OCI-M2 (cell line): Measurements from ENCODE around the gene CCDC102B.
"Not testable (repeated sequence)": the region's sequence is repeated elsewhere in the genome, so short reads cannot be mapped to it uniquely, and the experiment has no call there.

Experiments used
- DNase-seq: peaks from one replicate; lab custom pipeline; 2025; ENCODE audit not compliant: unreplicated experiment; lab: John Stamatoyannopoulos, UW

CCDC102B gene

GRCh38 chr18:68897286-68897685, 99.4 kb downstream of the CCDC102B start:
- no peak for DNase-seq

GRCh38 chr18:68909579-68909978, 111.7 kb downstream of the CCDC102B start:
- no peak for DNase-seq

- DNase-seq = no peak
Measured at GRCh38 chr18:68915061-68915460, 117.2 kb downstream of the CCDC102B start.

- no peak for DNase-seq
Measured at GRCh38 chr18:68916734-68917133, 118.9 kb downstream of the CCDC102B start.

- no peak for DNase-seq
Measured at GRCh38 chr18:68918216-68918615, 120.3 kb downstream of the CCDC102B start.

GRCh38 chr18:68919900-68920299, 122.0 kb downstream of the CCDC102B start:
- no peak for DNase-seq

- DNase-seq = no peak
Measured at GRCh38 chr18:68922392-68922791, 124.5 kb downstream of the CCDC102B start.

GRCh38 chr18:68925268-68925667, 127.4 kb downstream of the CCDC102B start:
- DNase-seq = no peak

- DNase-seq = no peak
Measured at GRCh38 chr18:68928762-68929675, 131.1 kb downstream of the CCDC102B start.

GRCh38 chr18:68935686-68936085, 137.8 kb downstream of the CCDC102B start:
- DNase-seq = no peak

GRCh38 chr18:68937029-68937599, 139.2 kb downstream of the CCDC102B start:
- no peak for DNase-seq

GRCh38 chr18:68940039-68940438, 142.2 kb downstream of the CCDC102B start:
- no peak for DNase-seq

- DNase-seq = no peak
Measured at GRCh38 chr18:68940754-68941153, 142.9 kb downstream of the CCDC102B start.

GRCh38 chr18:68942230-68942629, 144.3 kb downstream of the CCDC102B start:
- no peak for DNase-seq

- not testable (repeated sequence) for DNase-seq
Measured at GRCh38 chr18:68943861-68944260, 146.0 kb downstream of the CCDC102B start.

- no peak for DNase-seq
Measured at GRCh38 chr18:68944330-68944729, 146.4 kb downstream of the CCDC102B start.

- DNase-seq = no peak
Measured at GRCh38 chr18:68944826-68945225, 146.9 kb downstream of the CCDC102B start.

- DNase-seq = no peak
Measured at GRCh38 chr18:68948622-68949021, 150.7 kb downstream of the CCDC102B start.

GRCh38 chr18:68954738-68955137, 156.9 kb downstream of the CCDC102B start:
- DNase-seq = no peak

- DNase-seq = no peak
Measured at GRCh38 chr18:68956650-68957049, 158.8 kb downstream of the CCDC102B start.

- DNase-seq = no peak
Measured at GRCh38 chr18:68960355-68960754, 162.5 kb downstream of the CCDC102B start.

- no peak for DNase-seq
Measured at GRCh38 chr18:68962623-68963022, 164.7 kb downstream of the CCDC102B start.
